ENCODE measurements around the gene PACRG. TPM values are rescaled to one million over a fixed set of nuclear protein-coding genes. Genes with fewer than 3 reads are reported as not detected.

Gene PACRG
- total RNA-seq, 2 donors from 2014 or later, result 2.9 to 63.8 TPM

GRCh38 chr6:163030980-163031379, 303.2 kb downstream of the PACRG start:
- TF ChIP-seq POLR2A (IDR thresholded peaks at IDR 0.05) (no peak), POLR2AphosphoS5 (IDR thresholded peaks at IDR 0.05) (no peak), CTCF (IDR thresholded peaks at IDR 0.05) (no peak)
- no peaks in the 10 kb centered on the region for H3K27me3 ChIP-seq (replicated peaks; ENCODE audit: insufficient read depth)
- no peaks in the 10 kb centered on the region for H3K36me3 ChIP-seq
- no peak overlapping the region for H3K4me3 ChIP-seq
- H3K27ac ChIP-seq, result no peak overlapping the region
- no peaks in the 10 kb centered on the region for H3K9me3 ChIP-seq
- no peaks in the 10 kb centered on the region for H3K4me1 ChIP-seq (replicated peaks)
- DNase-seq (ENCODE audit: low spot score), result no peak
- WGBS, result 100% methylated on average over 1 of the region's 1 CpG
- intact Hi-C loops (cut with DNase I), result no loop called here

- H3K4me3 ChIP-seq, result no peak overlapping the region
- no peaks in the 10 kb centered on the region for H3K9me3 ChIP-seq
- no peak overlapping the region for H3K27ac ChIP-seq
- DNase-seq (ENCODE audit: low spot score), result no peak
- no peaks in the 10 kb centered on the region for H3K36me3 ChIP-seq
- intact Hi-C loops (cut with DNase I), result no loop called here
- no peaks in the 10 kb centered on the region for H3K4me1 ChIP-seq (replicated peaks)
- H3K27me3 ChIP-seq (replicated peaks; ENCODE audit: insufficient read depth), result no peaks in the 10 kb centered on the region
- TF ChIP-seq POLR2A (IDR thresholded peaks at IDR 0.05), result no peak
- WGBS, result 62% methylated on average over 1 of the region's 1 CpG
These were observed 304.2 kb downstream of the PACRG start for GRCh38 chr6:163031931-163032330.

GRCh38 chr6:163036160-163036645, 308.4 kb downstream of the PACRG start:
- intact Hi-C loops (cut with DNase I), result no loop called here
- Histone ChIP-seq H3K4me3 (no peak overlapping the region), H3K27ac (no peak overlapping the region), H3K4me1 (replicated peaks) (no peaks in the 10 kb centered on the region), H3K27me3 (replicated peaks; ENCODE audit: insufficient read depth) (no peaks in the 10 kb centered on the region), H3K9me3 (no peaks in the 10 kb centered on the region), H3K36me3 (no peaks in the 10 kb centered on the region)
- TF ChIP-seq POLR2AphosphoS5 (IDR thresholded peaks at IDR 0.05), result no peak
- TF ChIP-seq POLR2A (IDR thresholded peaks at IDR 0.05), result no peak
- no peak for TF ChIP-seq CTCF (IDR thresholded peaks at IDR 0.05)
- DNase-seq (ENCODE audit: low spot score), result no peak
- 73% methylated on average over 3 of the region's 3 CpGs for WGBS

- H3K9me3 ChIP-seq, result no peaks in the 10 kb centered on the region
- no peaks in the 10 kb centered on the region for H3K4me1 ChIP-seq (replicated peaks)
- no peaks in the 10 kb centered on the region for H3K27me3 ChIP-seq (replicated peaks; ENCODE audit: insufficient read depth)
- no peak for TF ChIP-seq CTCF (IDR thresholded peaks at IDR 0.05)
- no peak for TF ChIP-seq POLR2A (IDR thresholded peaks at IDR 0.05)
- TF ChIP-seq POLR2AphosphoS5 (IDR thresholded peaks at IDR 0.05), result no peak
- DNase-seq (ENCODE audit: low spot score), result no peak
- no peaks in the 10 kb centered on the region for H3K36me3 ChIP-seq
- intact Hi-C loops (cut with DNase I), result no loop called here
- no peak overlapping the region for H3K27ac ChIP-seq
- WGBS, result 97% methylated on average over 2 of the region's 2 CpGs
- no peak overlapping the region for H3K4me3 ChIP-seq
These were observed 310.5 kb downstream of the PACRG start for GRCh38 chr6:163038317-163038716.

GRCh38 chr6:163048345-163048744, 320.6 kb downstream of the PACRG start:
- 82% methylated on average over 5 of the region's 5 CpGs for WGBS
- no peaks in the 10 kb centered on the region for H3K4me1 ChIP-seq (replicated peaks)
- no peaks in the 10 kb centered on the region for H3K36me3 ChIP-seq
- H3K9me3 ChIP-seq, result no peaks in the 10 kb centered on the region
- no peak overlapping the region for H3K27ac ChIP-seq
- no peaks in the 10 kb centered on the region for H3K27me3 ChIP-seq (replicated peaks; ENCODE audit: insufficient read depth)
- intact Hi-C loops (cut with DNase I), result no loop called here
- TF ChIP-seq CTCF (IDR thresholded peaks at IDR 0.05) (no peak), POLR2AphosphoS5 (IDR thresholded peaks at IDR 0.05) (no peak), POLR2A (IDR thresholded peaks at IDR 0.05) (no peak)
- DNase-seq (ENCODE audit: low spot score), result no peak
- no peak overlapping the region for H3K4me3 ChIP-seq

All from prostate gland (tissue), 2 donors.